IPS DF 6.9 (cell line): ENCODE measurements around the gene UMPS.
"Not testable (repeated sequence)": the region's sequence is repeated elsewhere in the genome, so short reads cannot be mapped to it uniquely, and the experiment has no call there.

Experiments used
- DNase-seq: peaks from one replicate; pipeline ENCODE4 v3.0.0-alpha.2; 2013; ENCODE audit warnings: low read depth, low spot score
- H3K27ac ChIP-seq: one replicate; pipeline ENCODE4 v1.5.1; 2013; ENCODE audit warnings: low read length, control low read depth
- H3K27me3 ChIP-seq: 2 replicates; pipeline ENCODE4 v1.6.1; 2013; ENCODE audit warnings: mild to moderate bottlenecking, low read length; ENCODE audit not compliant: control insufficient read depth, insufficient read depth
- H3K36me3 ChIP-seq: 2 replicates; pipeline ENCODE4 v1.6.1; 2013; ENCODE audit warnings: low read length; ENCODE audit not compliant: control insufficient read depth, insufficient read depth
- H3K4me1 ChIP-seq: 2 replicates; pipeline ENCODE4 v1.6.1; 2013; ENCODE audit warnings: low read length; ENCODE audit not compliant: control insufficient read depth, insufficient read depth
- H3K4me3 ChIP-seq: 2 replicates; pipeline ENCODE4 v1.5.1; 2013; ENCODE audit warnings: mild to moderate bottlenecking, low read length
- H3K9me3 ChIP-seq: 2 replicates; pipeline ENCODE4 v1.6.1; 2013; ENCODE audit warnings: low read length, inconsistent platforms; ENCODE audit not compliant: control insufficient read depth, insufficient read depth
- WGBS: extraction: QIAGEN DNeasy Blood & Tissue Kit; methylation state at CpG from one replicate; pipeline ENCODE4 v1.1.7; 2013; ENCODE audit warnings: mixed read lengths, missing lambda C conversion rate; ENCODE audit not compliant: insufficient read length, insufficient coverage; 5-methylcytosine and 5-hydroxymethylcytosine counted together

UMPS gene

GRCh38 chr3:124786511-124787241 lies 56.4 kb downstream of the UMPS start:
- H3K4me1 ChIP-seq: 0 out of 2 replicates have a peak, but pooled peaks cover under 1% of the 10 kb centered on the region
- H3K36me3 ChIP-seq: no peaks in the 10 kb centered on the region
- no CpG with 5 or more reads among the region's 6 CpGs for WGBS
- no peaks in the 10 kb centered on the region; the same call in 1 of the 2 replicates for H3K27me3 ChIP-seq
- no peak for DNase-seq
- H3K9me3 ChIP-seq: no peaks in the 10 kb centered on the region
- H3K27ac ChIP-seq: no peak overlapping the region
- no peak overlapping the region for H3K4me3 ChIP-seq

GRCh38 chr3:124787476-124788195 lies 57.4 kb downstream of the UMPS start:
- Histone ChIP-seq H3K36me3 (no peaks in the 10 kb centered on the region), H3K4me3 (no peak overlapping the region), H3K9me3 (no peaks in the 10 kb centered on the region), H3K27ac (no peak overlapping the region), H3K27me3 (no peaks in the 10 kb centered on the region; the same call in 1 of the 2 replicates), H3K4me1 (no peaks in the 10 kb centered on the region)
- WGBS: no CpG with 5 or more reads among the region's 3 CpGs
- DNase-seq: no peak

GRCh38 chr3:124788254-124788745 lies 58.0 kb downstream of the UMPS start:
- WGBS: no CpG with 5 or more reads among the region's 2 CpGs
- no peaks in the 10 kb centered on the region for H3K9me3 ChIP-seq
- no peak overlapping the region for H3K27ac ChIP-seq
- no peaks in the 10 kb centered on the region for H3K4me1 ChIP-seq
- no peaks in the 10 kb centered on the region; the same call in 1 of the 2 replicates for H3K27me3 ChIP-seq
- no peak for DNase-seq
- no peak overlapping the region for H3K4me3 ChIP-seq
- no peaks in the 10 kb centered on the region for H3K36me3 ChIP-seq

GRCh38 chr3:124789103-124789502 lies 58.9 kb downstream of the UMPS start:
- H3K4me3 ChIP-seq, DNase-seq, H3K9me3 ChIP-seq, H3K36me3 ChIP-seq, H3K27ac ChIP-seq, H3K27me3 ChIP-seq, H3K4me1 ChIP-seq: not testable (repeated sequence)
- WGBS: no CpG with 5 or more reads among the region's 5 CpGs

- Histone ChIP-seq H3K4me3 (no peak overlapping the region), H3K4me1 (no peaks in the 10 kb centered on the region), H3K36me3 (peaks cover 9% of the 10 kb centered on the region), H3K27ac (no peak overlapping the region), H3K9me3 (no peaks in the 10 kb centered on the region), H3K27me3 (no peaks in the 10 kb centered on the region; the same call in 1 of the 2 replicates)
- DNase-seq: no peak
- no CpG with 5 or more reads among the region's 4 CpGs for WGBS
These were observed 60.9 kb downstream of the UMPS start for GRCh38 chr3:124791142-124791541.

- DNase-seq: no peak
- no CpG with 5 or more reads among the region's 8 CpGs for WGBS
- Histone ChIP-seq H3K9me3 (no peaks in the 10 kb centered on the region), H3K4me3 (no peak overlapping the region), H3K36me3 (peaks cover 14% of the 10 kb centered on the region), H3K27me3 (no peaks in the 10 kb centered on the region), H3K27ac (no peak overlapping the region), H3K4me1 (no peaks in the 10 kb centered on the region)
These were observed 61.4 kb downstream of the UMPS start for GRCh38 chr3:124791639-124792151.

GRCh38 chr3:124792341-124793040 lies 62.2 kb downstream of the UMPS start:
- no peak for DNase-seq
- Histone ChIP-seq H3K36me3 (peaks cover 14% of the 10 kb centered on the region), H3K27ac (no peak overlapping the region), H3K4me1 (no peaks in the 10 kb centered on the region), H3K9me3 (no peaks in the 10 kb centered on the region), H3K27me3 (no peaks in the 10 kb centered on the region), H3K4me3 (no peak overlapping the region)
- no CpG with 5 or more reads among the region's 7 CpGs for WGBS

- no peak for DNase-seq
- Histone ChIP-seq H3K36me3 (peaks cover 14% of the 10 kb centered on the region), H3K4me1 (no peaks in the 10 kb centered on the region), H3K9me3 (no peaks in the 10 kb centered on the region), H3K27me3 (no peaks in the 10 kb centered on the region), H3K4me3 (no peak overlapping the region), H3K27ac (no peak overlapping the region)
- WGBS: no CpG with 5 or more reads among the region's 6 CpGs
These were observed 62.9 kb downstream of the UMPS start for GRCh38 chr3:124793054-124793739.

- Histone ChIP-seq H3K27me3 (no peaks in the 10 kb centered on the region), H3K27ac (no peak overlapping the region), H3K9me3 (no peaks in the 10 kb centered on the region), H3K36me3 (peaks cover 14% of the 10 kb centered on the region), H3K4me3 (no peak overlapping the region), H3K4me1 (peaks cover 4% of the 10 kb centered on the region)
- WGBS: no CpG with 5 or more reads among the region's 19 CpGs
- no peak for DNase-seq
These were observed 66.2 kb downstream of the UMPS start for GRCh38 chr3:124796477-124796876.
